Activated gamma-delta T cell treated with Interleukin-2 at 50 U/mL for 16 hours (primary cell): Measurements from ENCODE around the gene COX4I2.
A peak's percentile ranks its signal among the peaks of the same experiment; 100 is the strongest.
"Not testable (repeated sequence)": the region's sequence is repeated elsewhere in the genome, so short reads cannot be mapped to it uniquely, and the experiment has no call there.

Experiments used
- DNase-seq: peaks from one replicate; pipeline ENCODE4 v3.0.0-alpha.2; 2020

The COX4I2 gene

GRCh38 chr20:31662372-31662854, 24.7 kb downstream of the COX4I2 start:
- DNase-seq, result no peak

GRCh38 chr20:31663524-31663837, 25.8 kb downstream of the COX4I2 start:
- DNase-seq, result no peak

DNA sequence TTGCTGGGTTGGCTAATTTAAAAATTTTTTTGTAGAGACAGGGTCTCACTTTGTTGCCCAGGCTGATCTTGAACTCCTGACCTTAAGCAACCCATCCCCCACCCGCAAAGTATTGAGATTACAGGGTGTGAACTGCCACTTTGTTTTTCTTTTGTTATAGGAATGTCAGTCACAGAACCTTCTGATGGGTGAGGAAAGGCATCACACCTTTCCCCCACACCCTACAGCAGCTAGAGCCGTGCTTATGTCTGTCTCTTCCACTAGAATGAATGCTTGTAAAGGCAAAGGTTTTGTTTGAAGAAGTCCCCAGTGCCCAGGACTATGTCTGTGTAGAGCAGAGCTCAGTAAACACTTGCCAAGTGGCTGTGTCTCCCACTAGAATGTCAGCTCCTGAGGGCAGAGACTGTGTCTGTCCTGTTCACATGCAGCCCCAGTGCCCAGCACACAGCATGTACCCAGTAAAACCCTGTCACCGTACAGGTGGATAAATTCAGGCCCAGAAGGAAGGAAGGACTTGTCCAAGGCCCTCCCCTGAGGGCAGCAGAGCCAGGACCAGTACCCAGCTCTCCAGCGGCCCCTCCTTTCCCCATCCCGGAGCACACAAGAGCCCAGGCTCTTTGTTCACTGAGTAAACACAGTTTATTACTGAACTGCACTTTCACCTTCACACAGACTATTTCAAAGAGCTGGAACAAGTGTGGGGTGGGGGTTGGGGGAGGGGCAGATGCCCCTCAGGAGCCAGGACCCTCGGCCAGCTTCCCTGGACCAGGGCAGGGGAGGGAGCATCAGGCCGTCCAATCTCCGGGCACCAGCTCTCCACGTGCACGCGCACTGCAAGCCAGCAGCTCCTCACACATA, 26.4 kb downstream of the COX4I2 start:
- DNase-seq, result no peak

DNA sequence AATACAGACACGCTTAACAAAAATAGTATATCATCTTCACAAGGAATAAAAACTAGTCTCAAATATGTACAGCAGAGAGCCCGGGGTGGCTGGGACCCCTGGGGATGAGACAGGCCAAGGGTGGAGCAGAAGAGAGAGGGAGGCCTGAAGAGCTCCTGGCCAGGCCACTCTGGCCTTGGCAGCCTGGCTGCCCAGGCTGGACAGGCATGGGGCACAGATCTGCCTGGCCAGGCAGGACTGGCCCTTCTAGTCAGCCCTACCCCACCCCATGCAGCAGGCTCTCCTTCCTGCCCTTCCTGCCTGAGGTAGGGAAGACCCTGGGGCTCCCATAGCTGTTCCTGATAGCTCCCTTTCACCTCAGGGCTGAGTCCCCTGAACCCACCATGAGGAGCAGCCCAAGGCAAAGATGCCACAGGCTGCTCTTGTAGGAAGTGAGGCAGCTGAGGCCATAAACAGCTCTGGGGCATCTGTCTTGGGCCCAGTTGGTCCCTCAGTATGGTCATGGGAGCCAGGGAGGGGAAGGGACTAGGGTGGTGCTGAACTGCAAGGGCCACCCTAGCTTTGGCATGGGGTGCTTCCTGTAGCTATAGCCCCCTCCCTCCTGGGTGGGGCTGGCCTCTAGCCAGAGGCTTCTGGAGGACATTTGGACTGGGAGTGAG, 27.1 kb downstream of the COX4I2 start:
- DNase-seq, result no peak

DNA sequence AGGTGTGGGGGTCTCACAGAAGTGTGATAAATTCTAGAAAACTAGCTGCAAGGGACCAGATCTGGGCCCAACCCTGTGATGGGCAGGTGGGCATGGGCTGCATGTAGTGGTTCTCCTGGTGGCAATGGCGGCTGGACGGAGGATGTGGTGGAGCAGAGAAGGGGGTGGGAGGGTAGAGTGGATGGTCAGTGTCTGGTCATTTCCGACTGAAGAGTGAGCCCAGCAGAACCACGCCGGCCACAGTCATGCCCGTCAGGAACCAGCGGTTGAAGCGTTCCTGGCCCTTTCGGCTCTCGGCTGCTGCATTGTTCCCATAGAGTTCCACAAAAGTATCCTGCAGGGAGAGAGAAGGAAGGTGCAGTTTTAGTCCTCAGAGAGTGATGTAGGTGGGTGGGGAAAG, 28.0 kb downstream of the COX4I2 start:
- DNase-seq, result no peak

DNA sequence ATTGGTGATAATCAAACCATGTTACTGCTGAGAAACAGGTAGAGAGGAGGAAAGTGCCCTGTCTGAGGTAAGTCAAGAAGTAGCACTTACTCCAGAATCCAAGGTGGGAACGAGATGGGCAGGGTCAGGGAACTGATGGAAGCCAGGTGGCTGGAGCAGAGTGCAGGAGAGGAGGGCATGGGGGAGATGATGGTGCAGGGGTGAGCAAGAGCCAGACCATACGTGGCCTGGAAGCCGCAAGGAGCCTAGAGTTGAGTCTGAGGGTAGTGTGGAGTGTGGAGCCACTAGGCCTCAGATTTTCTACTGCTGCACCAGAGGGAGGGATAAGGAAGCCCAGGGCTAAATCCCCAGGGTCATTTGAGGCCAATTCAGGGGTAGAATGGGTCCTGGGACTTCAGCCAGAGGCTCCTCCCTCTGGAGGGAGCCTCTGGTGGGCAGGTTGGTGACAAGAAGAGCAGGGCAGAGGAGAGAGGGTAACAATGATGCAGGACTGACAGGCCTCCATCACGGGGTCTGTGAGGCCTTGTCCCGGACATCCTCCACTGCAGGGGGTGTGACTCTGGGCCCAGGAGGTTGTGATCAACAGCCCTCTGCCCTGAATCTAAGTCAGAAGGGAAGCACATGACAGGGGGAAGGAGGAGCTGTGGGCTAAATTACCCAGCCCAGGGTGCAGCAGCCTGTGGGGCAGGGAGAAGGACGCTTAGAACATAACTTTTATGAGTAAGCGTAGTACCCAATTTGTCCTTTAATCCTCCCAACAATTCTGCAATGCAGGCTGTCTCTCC, 28.7 kb downstream of the COX4I2 start:
- peak; percentile 34 for DNase-seq

DNA sequence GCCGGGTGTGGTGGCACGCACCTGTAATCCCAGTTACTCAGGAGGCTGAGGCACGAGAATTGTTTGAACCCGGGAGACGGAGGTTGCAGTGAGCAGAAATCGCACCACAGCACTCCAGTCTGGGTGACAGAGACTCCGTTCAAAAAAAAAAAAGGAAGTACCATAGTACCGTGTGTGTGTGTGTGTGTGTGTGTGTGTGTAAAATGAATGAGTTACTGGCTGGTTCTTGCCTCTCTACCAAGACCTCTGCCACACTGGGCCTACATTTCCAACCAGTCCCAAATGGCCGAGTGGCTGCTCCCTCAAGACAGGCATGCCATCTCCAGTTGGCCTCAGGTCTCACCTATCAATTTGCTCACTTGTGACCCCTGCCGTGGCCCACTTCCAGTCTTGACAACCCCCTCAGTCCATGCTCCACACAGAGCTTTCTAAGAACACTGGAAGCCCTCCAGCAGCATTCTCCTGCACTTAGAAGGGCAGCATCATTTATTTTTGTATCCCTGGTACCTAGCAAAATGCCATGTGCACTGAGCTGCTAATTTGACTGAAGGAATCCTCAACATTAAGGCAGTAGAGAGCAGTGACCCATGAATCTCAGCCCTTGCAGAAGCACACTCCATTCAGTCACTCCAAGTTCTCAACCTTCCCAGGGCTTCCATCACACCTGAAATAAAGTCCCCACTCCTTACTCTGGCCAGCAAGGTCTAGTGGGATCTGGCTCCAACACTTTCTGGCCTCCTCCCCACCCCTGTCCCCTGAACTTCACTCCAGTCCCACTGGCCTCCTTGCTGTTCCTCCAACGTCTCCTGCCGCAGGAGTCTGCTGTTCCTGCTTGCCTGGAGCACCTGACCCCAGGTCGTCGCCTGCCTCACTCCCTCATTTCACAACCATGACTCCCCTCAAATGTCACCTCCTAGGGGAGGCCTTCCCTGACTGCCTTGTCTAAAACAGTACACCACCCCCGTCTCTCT, 29.9 kb downstream of the COX4I2 start:
- DNase-seq, result no peak

DNA sequence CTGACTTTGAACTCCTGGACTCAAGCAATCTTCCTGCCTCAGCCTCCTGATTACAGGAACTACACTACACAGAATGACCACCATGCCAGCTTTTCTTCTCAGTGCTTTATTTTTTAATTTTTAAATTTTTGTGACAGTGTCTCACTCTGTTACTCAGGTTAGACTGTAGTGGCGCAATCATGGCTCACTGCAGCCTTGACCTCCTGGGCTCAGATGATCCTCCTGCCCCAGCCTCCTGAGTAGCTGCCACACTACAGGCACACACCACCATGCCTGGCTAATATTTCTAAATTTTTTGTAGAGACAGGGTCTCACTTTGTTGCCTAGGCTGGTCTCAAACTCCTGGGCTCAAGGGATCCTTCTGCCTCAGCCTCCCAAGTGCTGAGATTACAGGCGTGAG, 31.2 kb downstream of the COX4I2 start:
- DNase-seq, result not testable (repeated sequence)

GRCh38 chr20:31669876-31670275, 32.2 kb downstream of the COX4I2 start:
- DNase-seq, result no peak

GRCh38 chr20:31670371-31671228, 32.9 kb downstream of the COX4I2 start:
- no peak for DNase-seq

DNA sequence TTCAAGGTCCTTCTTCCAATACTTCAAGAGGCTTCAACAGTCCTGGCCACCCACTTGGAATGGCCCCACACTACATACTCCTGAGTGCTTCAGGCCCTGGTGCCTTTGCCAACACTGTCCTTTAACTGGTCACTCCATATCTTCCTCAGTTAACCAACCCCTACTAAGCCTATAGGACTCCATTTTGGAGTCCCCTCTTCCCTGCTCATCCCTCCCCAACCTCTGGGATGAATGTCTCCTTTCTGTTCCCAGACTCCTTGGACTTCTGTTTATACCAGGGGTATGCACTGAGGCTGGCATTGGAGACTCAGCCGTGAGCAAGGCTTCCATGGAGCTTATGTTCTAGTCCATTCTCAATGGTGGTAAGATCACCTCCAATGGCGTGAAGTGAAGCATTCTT, 33.6 kb downstream of the COX4I2 start:
- no peak for DNase-seq

GRCh38 chr20:31673435-31673834, 35.7 kb downstream of the COX4I2 start:
- DNase-seq, result no peak

DNA sequence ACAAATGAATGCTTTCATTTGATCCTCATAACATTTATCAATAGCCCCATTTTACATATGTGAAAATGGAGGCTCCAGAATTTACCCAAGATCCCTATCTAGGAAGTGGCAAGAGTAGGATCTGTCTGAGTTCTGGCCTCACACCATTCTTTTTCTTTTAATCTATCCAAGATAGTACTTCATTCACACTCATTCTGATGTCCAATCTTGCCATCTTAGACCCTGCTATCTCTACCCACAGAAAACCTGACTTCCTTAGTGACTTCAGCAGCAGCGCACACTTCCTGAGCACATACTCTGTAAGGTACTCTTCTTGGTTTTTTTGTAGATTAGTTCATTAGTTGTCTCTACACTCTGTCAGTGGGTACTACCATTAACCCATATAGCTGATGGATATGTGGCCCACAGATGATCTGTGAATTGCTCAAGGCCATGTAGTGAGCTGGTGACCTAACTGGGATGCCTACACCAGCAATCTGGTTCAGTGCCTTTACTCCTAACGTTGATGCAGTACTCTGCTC, 36.3 kb downstream of the COX4I2 start:
- no peak for DNase-seq

DNA sequence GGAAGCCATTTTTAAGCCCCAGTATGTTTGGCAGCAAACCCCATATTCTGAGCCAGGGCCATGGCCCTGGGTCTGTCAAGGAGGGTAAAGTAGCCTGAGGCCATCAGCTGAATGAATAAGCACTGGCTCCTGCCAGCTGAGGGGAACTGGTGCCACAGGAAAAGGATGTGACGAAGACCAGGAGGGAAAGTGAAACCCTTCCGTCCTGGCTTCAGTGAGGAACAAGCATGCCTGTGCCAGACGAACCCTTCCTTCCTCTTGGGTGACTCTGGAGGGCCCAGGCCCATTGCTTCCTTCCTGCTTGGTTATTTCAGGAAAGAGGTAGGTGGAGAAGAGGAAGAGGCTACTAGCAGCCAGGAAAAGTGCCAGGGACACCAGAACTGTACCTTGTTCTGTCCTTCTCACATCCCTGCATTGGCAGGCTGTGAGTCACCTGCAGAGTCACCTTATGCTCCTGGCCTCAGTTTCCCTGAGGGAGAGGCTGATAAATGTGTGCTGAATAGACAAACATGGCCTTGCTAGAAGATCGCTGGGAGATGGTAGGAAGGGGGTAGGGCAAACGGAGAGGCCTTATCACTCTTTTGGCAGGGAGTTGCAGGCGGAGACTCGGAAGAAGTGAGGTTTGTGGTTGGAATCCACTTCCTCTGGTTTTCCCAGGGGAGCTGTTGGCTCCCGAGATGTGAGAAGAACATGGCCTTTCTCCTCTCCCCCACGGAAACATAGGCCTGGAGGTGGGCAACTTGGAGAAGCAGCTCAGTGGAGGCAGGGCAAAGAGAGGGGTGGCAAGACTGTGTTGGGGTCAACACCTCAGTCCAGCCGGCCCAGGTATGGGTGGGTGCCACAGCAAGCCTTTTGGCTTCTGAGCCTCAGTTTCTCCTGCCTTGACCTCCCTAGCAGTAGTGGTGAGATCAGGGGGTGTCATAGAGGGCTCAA, 37.4 kb downstream of the COX4I2 start:
- peak; percentile 60 for DNase-seq

- peak; percentile 64 for DNase-seq
Measured at GRCh38 chr20:31675828-31676608, 38.3 kb downstream of the COX4I2 start.

DNA sequence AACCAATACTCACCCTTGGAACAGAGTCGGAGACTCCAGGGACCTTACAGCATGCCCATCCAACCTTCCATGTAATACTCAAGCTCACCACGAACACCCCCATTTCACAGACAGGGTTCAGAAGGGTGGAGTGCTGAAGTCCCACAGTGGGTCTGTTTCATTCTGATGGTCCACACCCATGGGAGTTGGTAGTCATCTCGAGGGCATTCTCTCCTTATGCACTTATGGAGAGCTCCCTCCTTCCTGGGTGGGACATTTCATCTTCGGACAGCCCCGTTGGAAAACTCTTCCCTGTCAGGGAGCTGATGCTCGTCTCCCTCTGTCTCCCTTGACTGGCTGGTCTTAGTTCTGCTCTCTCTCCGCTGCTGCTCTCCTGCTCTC, 38.9 kb downstream of the COX4I2 start:
- no peak for DNase-seq

GRCh38 chr20:31677553-31678260, 40.0 kb downstream of the COX4I2 start:
- no peak for DNase-seq
